Measurements from ENCODE around the gene LRRC4B. TPM values are rescaled to one million over a fixed set of nuclear protein-coding genes. Genes with fewer than 3 reads are reported as not detected.

LRRC4B gene
- total and polyA plus RNA-seq, 2 of the 13 experiments (the other 11 are each of a cell fraction or from before 2014, with no cell fraction given) = not detected

GRCh38 chr19:50602089-50602422 is 33.8 kb upstream of the LRRC4B start:
- POLR2A ChIA-PET = no interaction called here

More at GRCh38 chr19:50602089-50602422, 33.8 kb upstream of the LRRC4B start:
- no peak overlapping the region for H3K9ac ChIP-seq (ENCODE audit: insufficient read depth, low read depth, low read length)
- no peaks in the 10 kb centered on the region for H3K4me1 ChIP-seq (ENCODE audit: insufficient read depth, low read length)
- no peak for TF ChIP-seq ZNF83 (CRISPR knock-in tag; IDR thresholded peaks at IDR 0.05; ENCODE audit: borderline replicate concordance)
- TF ChIP-seq, protein P1, sequence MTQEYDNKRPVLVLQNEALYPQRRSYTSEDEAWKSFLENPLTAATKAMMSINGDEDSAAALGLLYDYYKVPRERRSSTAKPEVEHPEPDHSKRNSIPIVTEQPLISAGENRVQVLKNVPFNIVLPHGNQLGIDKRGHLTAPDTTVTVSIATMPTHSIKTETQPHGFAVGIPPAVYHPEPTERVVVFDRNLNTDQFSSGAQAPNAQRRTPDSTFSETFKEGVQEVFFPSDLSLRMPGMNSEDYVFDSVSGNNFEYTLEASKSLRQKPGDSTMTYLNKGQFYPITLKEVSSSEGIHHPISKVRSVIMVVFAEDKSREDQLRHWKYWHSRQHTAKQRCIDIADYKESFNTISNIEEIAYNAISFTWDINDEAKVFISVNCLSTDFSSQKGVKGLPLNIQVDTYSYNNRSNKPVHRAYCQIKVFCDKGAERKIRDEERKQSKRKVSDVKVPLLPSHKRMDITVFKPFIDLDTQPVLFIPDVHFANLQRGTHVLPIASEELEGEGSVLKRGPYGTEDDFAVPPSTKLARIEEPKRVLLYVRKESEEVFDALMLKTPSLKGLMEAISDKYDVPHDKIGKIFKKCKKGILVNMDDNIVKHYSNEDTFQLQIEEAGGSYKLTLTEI (CRISPR knock-in tag; conservative IDR thresholded peaks at IDR 0.05) = no peak
- TF ChIP-seq ZNF260 (CRISPR knock-in tag; IDR thresholded peaks at IDR 0.05; ENCODE audit: borderline replicate concordance, low read depth) = no peak
- no peak for TF ChIP-seq HES4 (CRISPR knock-in tag; IDR thresholded peaks at IDR 0.05; ENCODE audit: borderline replicate concordance)
- no peak for TF ChIP-seq ZNF574 (CRISPR knock-in tag; IDR thresholded peaks at IDR 0.05)
- no peak for TF ChIP-seq KDM6A (CRISPR knock-in tag; IDR thresholded peaks at IDR 0.05; ENCODE audit: low read depth)
- no peak for TF ChIP-seq RFX3 (CRISPR knock-in tag; IDR thresholded peaks at IDR 0.05)
- TF ChIP-seq ZNF776 (CRISPR knock-in tag; IDR thresholded peaks at IDR 0.05) = no peak
- TF ChIP-seq MTA3 (CRISPR knock-in tag; IDR thresholded peaks at IDR 0.05) = no peak
- TF ChIP-seq CEBPB (IDR thresholded peaks at IDR 0.05; ENCODE audit: borderline replicate concordance, low read depth, low read length) = no peak
- TF ChIP-seq ZNF691 (CRISPR knock-in tag; IDR thresholded peaks at IDR 0.05; ENCODE audit: borderline replicate concordance, low read depth) = no peak
- ATAC-seq (no peak), DNase-seq (ENCODE audit: low spot score) (no peak), FAIRE-seq (no peak)
- H2AFZ ChIP-seq (ENCODE audit: low read length) = no peak overlapping the region
- H3K9me3 ChIP-seq (ENCODE audit: low read length) = no peaks in the 10 kb centered on the region
- intact Hi-C loops (cut with micrococcal nuclease; ENCODE audit: unreplicated experiment) (no loop called here), in situ Hi-C loops (cut with HindIII; ENCODE audit: extremely low pct_ligation_motif_present, low pct_unique_long_range_greater_than_20kb) (loop anchor here (10.0 kb wide), 1 partner anchor 183 kb away; no protein-coding TSS in a partner anchor)
- no peaks in the 10 kb centered on the region for H3K36me3 ChIP-seq (replicated peaks in 1 of 2; ENCODE audit: control insufficient read depth in 1 of 2, insufficient read depth in 2 of 2, low read length in 2 of 2)
- no peaks in the 10 kb centered on the region for H3K79me2 ChIP-seq (ENCODE audit: insufficient read depth, low read length)
- no peaks in the 10 kb centered on the region for H4K20me1 ChIP-seq (ENCODE audit: insufficient read depth, low read length)
- H3K4me3 ChIP-seq (replicated peaks in 1 of 3; ENCODE audit: insufficient read depth in 1 of 3, low read depth in 2 of 3, low read length in 3 of 3) = no peak overlapping the region
- BruUV-seq (replicated peaks) = no TSS peak
- CTCF ChIA-PET (ENCODE audit: low intra/inter-chr PET ratio, low total read pairs) = no interaction called here
- 27% methylated on average over 5 of the region's 5 CpGs for WGBS (ENCODE audit: low lambda C conversion rate)
- no peak overlapping the region for H3K27ac ChIP-seq (ENCODE audit: extremely low read length, insufficient read depth, low read length)
- H3K4me2 ChIP-seq (ENCODE audit: low read depth, low read length) = no peak overlapping the region
- H3K27me3 ChIP-seq (ENCODE audit: control insufficient read depth in 1 of 2, insufficient read depth in 2 of 2, low read length in 2 of 2) = peaks cover 1 to 22% of the 10 kb centered on the region in 2 experiments; a peak in 2 of 5 replicates

All from HepG2 (cell line).